ENCODE measurements around the gene LGR6. TPM values are rescaled to one million over a fixed set of nuclear protein-coding genes. Genes with fewer than 3 reads are reported as not detected.

The LGR6 gene
- polyA plus RNA-seq, 1 donor from 2014 or later = not detected

GRCh38 chr1:202208351-202208857, 14.8 kb downstream of the LGR6 start:
- TF ChIP-seq MXI1 (conservative IDR thresholded peaks at IDR 0.05; ENCODE audit: poor library complexity, severe bottlenecking) = no peak
- Histone ChIP-seq H3K4me2 (ENCODE audit: low read length) (no peak overlapping the region), H2AFZ (ENCODE audit: low read depth, low read length) (no peak overlapping the region)

GRCh38 chr1:202210385-202210784, 16.8 kb downstream of the LGR6 start:
- H3K4me2 ChIP-seq (ENCODE audit: low read length) = no peak overlapping the region
- no peaks in the 10 kb centered on the region for H3K9me2 ChIP-seq (ENCODE audit: insufficient read depth, low read length)
- H4K20me1 ChIP-seq (ENCODE audit: insufficient read depth) = no peaks in the 10 kb centered on the region
- no peaks in the 10 kb centered on the region for H3K9me3 ChIP-seq (ENCODE audit: low read length)
- TF ChIP-seq POLR2AphosphoS5 (IDR thresholded peaks at IDR 0.05) = no peak
- TF ChIP-seq CTCF (IDR thresholded peaks at IDR 0.05; ENCODE audit: poor library complexity, severe bottlenecking) = no peak
- TF ChIP-seq SMC3 (conservative IDR thresholded peaks at IDR 0.05; ENCODE audit: poor library complexity) = no peak
- TF ChIP-seq RAD21 (conservative IDR thresholded peaks at IDR 0.05) = no peak
- no peak for TF ChIP-seq EZH2 (IDR thresholded peaks at IDR 0.05; ENCODE audit: borderline replicate concordance, insufficient read depth, low read length, poor library complexity, severe bottlenecking)
- no peak for TF ChIP-seq MXI1 (conservative IDR thresholded peaks at IDR 0.05; ENCODE audit: poor library complexity, severe bottlenecking)
- TF ChIP-seq EP300 (conservative IDR thresholded peaks at IDR 0.05; ENCODE audit: poor library complexity, severe bottlenecking) = no peak
- TF ChIP-seq TAF1 (IDR thresholded peaks at IDR 0.05; ENCODE audit: low read depth) = no peak
- no peak for TF ChIP-seq REST (IDR thresholded peaks at IDR 0.05; ENCODE audit: borderline replicate concordance)
- H3K79me2 ChIP-seq (replicated peaks; ENCODE audit: insufficient read depth, low read length) = no peaks in the 10 kb centered on the region
- H3K36me3 ChIP-seq (ENCODE audit: insufficient read depth, low read length) = no peaks in the 10 kb centered on the region
- no peak overlapping the region for H3K9ac ChIP-seq (ENCODE audit: low read length)
- H3K27me3 ChIP-seq (ENCODE audit: insufficient read depth, low read depth, low read length) = peaks cover 27% of the 10 kb centered on the region
- H3K4me3 ChIP-seq (ENCODE audit: low read length) = no peak overlapping the region
- no peak overlapping the region for H3K27ac ChIP-seq (ENCODE audit: low read length)
- no peaks in the 10 kb centered on the region for H3F3A ChIP-seq (ENCODE audit: insufficient read depth, low read length, poor library complexity, severe bottlenecking)
- H2AFZ ChIP-seq (ENCODE audit: low read depth, low read length) = no peak overlapping the region

More at GRCh38 chr1:202208351-202208857, 14.8 kb downstream of the LGR6 start:
- H3K9me2 ChIP-seq (ENCODE audit: insufficient read depth, low read length) = no peaks in the 10 kb centered on the region
- no peak overlapping the region for H3K27ac ChIP-seq (ENCODE audit: low read length)
- no peaks in the 10 kb centered on the region for H3K79me2 ChIP-seq (replicated peaks; ENCODE audit: insufficient read depth, low read length)
- no peaks in the 10 kb centered on the region for H3K36me3 ChIP-seq (ENCODE audit: insufficient read depth, low read length)
- no peaks in the 10 kb centered on the region for H4K20me1 ChIP-seq (ENCODE audit: insufficient read depth)
- peaks cover 8% of the 10 kb centered on the region for H3K27me3 ChIP-seq (ENCODE audit: insufficient read depth, low read depth, low read length)
- H3K4me3 ChIP-seq (ENCODE audit: low read length) = no peak overlapping the region
- H3K9ac ChIP-seq (ENCODE audit: low read length) = no peak overlapping the region
- no peaks in the 10 kb centered on the region for H3K9me3 ChIP-seq (ENCODE audit: low read length)
- no peaks in the 10 kb centered on the region for H3F3A ChIP-seq (ENCODE audit: insufficient read depth, low read length, poor library complexity, severe bottlenecking)
